Neuronal stem cell (in vitro differentiated cells): ENCODE data around the gene ITGBL1.

Source experiments
- DNase-seq: peaks from one replicate; pipeline ENCODE4 v3.0.0-alpha.2; 2013; ENCODE audit warnings: low spot score
- H2AFZ ChIP-seq: one replicate; pipeline ENCODE4 v1.6.1; 2013; ENCODE audit warnings: mild to moderate bottlenecking, low read length, inconsistent platforms
- H2AK5ac ChIP-seq: 2 replicates; pipeline ENCODE4 v1.6.1; 2013; ENCODE audit warnings: low read depth, mild to moderate bottlenecking, inconsistent platforms, low read length, moderate library complexity, mixed read lengths
- H2BK120ac ChIP-seq: 2 replicates; pipeline ENCODE4 v1.6.1; 2013; ENCODE audit warnings: low read depth, mild to moderate bottlenecking, inconsistent platforms, low read length, moderate library complexity, mixed read lengths
- H2BK12ac ChIP-seq: one replicate; pipeline ENCODE4 v1.6.1; 2013; ENCODE audit warnings: low read length, inconsistent platforms
- H2BK15ac ChIP-seq: 2 replicates; pipeline ENCODE4 v1.6.1; 2013; ENCODE audit warnings: mild to moderate bottlenecking, low read length, inconsistent platforms, mixed read lengths
- H2BK5ac ChIP-seq: one replicate; pipeline ENCODE4 v1.6.1; 2013; ENCODE audit warnings: inconsistent platforms, mild to moderate bottlenecking, low read length, moderate library complexity
- H3K14ac ChIP-seq: one replicate; pipeline ENCODE4 v1.6.1; 2013; ENCODE audit warnings: low read length, inconsistent platforms
- H3K18ac ChIP-seq: 2 replicates; pipeline ENCODE4 v1.6.1; 2013; ENCODE audit warnings: low read length, inconsistent platforms
- H3K23ac ChIP-seq: 2 replicates; pipeline ENCODE4 v1.6.1; 2013; ENCODE audit warnings: low read depth, mild to moderate bottlenecking, mixed read lengths, low read length, inconsistent platforms; ENCODE audit not compliant: poor library complexity
- H3K27ac ChIP-seq: replicated peaks from 3 replicates; pipeline ENCODE4 v1.5.1; 2013; ENCODE audit warnings: low read length, inconsistent platforms
- H3K27me3 ChIP-seq, 3 experiments: 2 replicates each; pipeline ENCODE4 v1.6.1; 2013; ENCODE audit warnings: low read length in 3 of 3, mild to moderate bottlenecking in 2 of 3, inconsistent platforms in 1 of 3, low read depth in 1 of 3, mixed read lengths in 1 of 3, moderate library complexity in 1 of 3; ENCODE audit not compliant: control insufficient read depth in 3 of 3, insufficient read depth in 3 of 3
- H3K36me3 ChIP-seq, 2 donors: replicated peaks in 1 of 2; 2 replicates each; pipeline ENCODE4 v1.6.1; 2013; ENCODE audit warnings: low read length in 2 of 2; ENCODE audit not compliant: control insufficient read depth in 2 of 2, insufficient read depth in 2 of 2
- H3K4ac ChIP-seq: 2 replicates; pipeline ENCODE4 v1.6.1; 2013; ENCODE audit warnings: inconsistent platforms, mild to moderate bottlenecking, low read length, moderate library complexity
- H3K4me1 ChIP-seq, 2 donors: 1 replicate in 1 of 2; 2 replicates in 1 of 2; pipeline ENCODE4 v1.6.1; 2013; ENCODE audit warnings: low read length in 2 of 2, low read depth in 1 of 2; ENCODE audit not compliant: control insufficient read depth in 2 of 2, insufficient read depth in 1 of 2
- H3K4me2 ChIP-seq: one replicate; pipeline ENCODE4 v1.6.1; 2013; ENCODE audit warnings: mild to moderate bottlenecking, low read length, inconsistent platforms; ENCODE audit not compliant: insufficient read depth, poor library complexity, severe bottlenecking
- H3K4me3 ChIP-seq, 2 donors: 2 replicates each; pipeline ENCODE4 v1.5.1; 2013; ENCODE audit warnings: low read length in 2 of 2, mild to moderate bottlenecking in 2 of 2, inconsistent platforms in 1 of 2, moderate library complexity in 1 of 2
- H3K79me1 ChIP-seq: one replicate; pipeline ENCODE4 v1.6.1; 2013; ENCODE audit warnings: low read depth, mild to moderate bottlenecking, inconsistent platforms, low read length, moderate library complexity
- H3K9ac ChIP-seq: one replicate; pipeline ENCODE4 v1.6.1; 2013; ENCODE audit warnings: mild to moderate bottlenecking, low read depth, low read length, inconsistent platforms; ENCODE audit not compliant: poor library complexity
- H3K9me3 ChIP-seq, 2 donors: replicated peaks in 1 of 2; 2 replicates each; pipeline versions ENCODE3 to v1.6.1; 2013; ENCODE audit warnings: low read length in 2 of 2, mild to moderate bottlenecking in 2 of 2, inconsistent platforms in 1 of 2, low read depth in 1 of 2, mixed read lengths in 1 of 2, moderate library complexity in 1 of 2; ENCODE audit not compliant: control insufficient read depth in 2 of 2, insufficient read depth in 1 of 2
- H4K8ac ChIP-seq: one replicate; pipeline ENCODE4 v1.6.1; 2013; ENCODE audit warnings: low read depth, mild to moderate bottlenecking, inconsistent platforms, low read length, moderate library complexity
- H4K91ac ChIP-seq: one replicate; pipeline ENCODE4 v1.6.1; 2013; ENCODE audit warnings: low read length, low read depth, mild to moderate bottlenecking, inconsistent platforms; ENCODE audit not compliant: poor library complexity
- WGBS, 2 donors: extraction: QIAGEN DNeasy Blood & Tissue Kit; methylation state at CpG; one replicate each; pipeline ENCODE4 v1.1.7; 2013; ENCODE audit warnings: missing lambda C conversion rate in 2 of 2, mixed read lengths in 1 of 2; ENCODE audit not compliant: insufficient read length in 2 of 2, insufficient replicate concordance in 1 of 2; ENCODE audit errors: extremely low coverage in 2 of 2; 5-methylcytosine and 5-hydroxymethylcytosine counted together

ITGBL1 gene

GRCh38 chr13:101698400-101698799, 245.9 kb downstream of the ITGBL1 start:
- Histone ChIP-seq H3K4ac (no peak overlapping the region), H3K23ac (no peak overlapping the region), H3K14ac (no peak overlapping the region), H3K18ac (no peak overlapping the region), H2AK5ac (no peak overlapping the region), H2BK15ac (no peak overlapping the region), H3K9ac (no peak overlapping the region), H3K27me3 (no peaks in the 10 kb centered on the region), H3K4me2 (no peak overlapping the region), H4K8ac (no peak overlapping the region), H3K36me3 (no peaks in the 10 kb centered on the region), H3K9me3 (no peaks in the 10 kb centered on the region), H3K4me3 (no peak overlapping the region), H4K91ac (no peak overlapping the region), H2BK12ac (no peak overlapping the region), H2BK5ac (no peak overlapping the region), H3K79me1 (no peaks in the 10 kb centered on the region), H3K27ac (no peak overlapping the region), H2BK120ac (no peak overlapping the region), H2AFZ (no peak overlapping the region), H3K4me1 (no peaks in the 10 kb centered on the region)
- DNase-seq = no peak
- WGBS, 2 donors = no CpG with 5 or more reads among the region's 2 CpGs

- Histone ChIP-seq H3K4ac (no peak overlapping the region), H4K91ac (no peak overlapping the region), H3K27me3 (no peaks in the 10 kb centered on the region), H3K23ac (no peak overlapping the region), H3K14ac (no peak overlapping the region), H3K27ac (no peak overlapping the region), H2BK120ac (no peak overlapping the region), H3K9me3 (no peaks in the 10 kb centered on the region), H4K8ac (no peak overlapping the region), H2BK5ac (no peak overlapping the region), H3K18ac (no peak overlapping the region), H3K9ac (no peak overlapping the region), H3K4me2 (no peak overlapping the region), H2BK15ac (no peak overlapping the region), H3K4me1 (no peaks in the 10 kb centered on the region), H2AFZ (no peak overlapping the region), H2BK12ac (no peak overlapping the region), H2AK5ac (no peak overlapping the region), H3K4me3 (no peak overlapping the region), H3K36me3 (no peaks in the 10 kb centered on the region), H3K79me1 (no peaks in the 10 kb centered on the region)
- no CpG with 5 or more reads among the region's 3 CpGs for WGBS, 2 donors
- no peak for DNase-seq
Observed at GRCh38 chr13:101700598-101700997, 248.1 kb downstream of the ITGBL1 start.

GRCh38 chr13:101703081-101703480, 250.6 kb downstream of the ITGBL1 start:
- Histone ChIP-seq H4K8ac (no peak overlapping the region), H2AK5ac (no peak overlapping the region), H3K4me1 (no peaks in the 10 kb centered on the region), H2BK120ac (no peak overlapping the region), H2BK12ac (no peak overlapping the region), H3K18ac (no peak overlapping the region), H2AFZ (no peak overlapping the region), H3K4me3 (no peak overlapping the region), H3K23ac (no peak overlapping the region), H3K14ac (no peak overlapping the region), H3K27me3 (no peaks in the 10 kb centered on the region), H2BK15ac (no peak overlapping the region), H3K27ac (no peak overlapping the region), H3K4ac (no peak overlapping the region), H4K91ac (no peak overlapping the region), H3K9me3 (no peaks in the 10 kb centered on the region), H3K36me3 (no peaks in the 10 kb centered on the region), H2BK5ac (no peak overlapping the region), H3K4me2 (no peak overlapping the region), H3K9ac (no peak overlapping the region), H3K79me1 (no peaks in the 10 kb centered on the region)
- no peak for DNase-seq
- no CpG with 5 or more reads among the region's 1 CpG for WGBS, 2 donors

DNA sequence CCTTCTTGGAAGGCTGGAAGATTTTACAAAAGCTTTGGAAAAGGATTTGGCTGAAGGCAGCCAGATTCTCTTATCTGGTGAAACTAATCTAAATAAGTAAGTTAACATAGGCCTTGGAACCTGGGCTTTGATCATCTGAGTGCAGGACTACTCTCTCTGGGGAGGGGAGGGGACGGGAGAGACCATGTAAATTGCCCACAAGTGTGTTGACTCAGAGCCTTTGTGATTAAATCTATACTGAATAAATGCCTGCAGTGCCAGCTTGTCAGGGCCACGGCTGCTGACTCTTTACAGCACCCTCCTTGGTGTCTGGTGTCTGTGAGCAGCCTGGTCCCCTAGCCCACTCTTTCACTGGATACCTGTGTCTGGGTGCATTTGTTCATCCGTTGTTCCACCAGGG, 251.4 kb downstream of the ITGBL1 start:
- Histone ChIP-seq H2BK15ac (no peak overlapping the region), H2AK5ac (no peak overlapping the region), H2BK120ac (no peak overlapping the region), H3K27me3 (no peaks in the 10 kb centered on the region), H3K18ac (no peak overlapping the region), H3K9me3 (no peaks in the 10 kb centered on the region), H2AFZ (no peak overlapping the region), H4K91ac (no peak overlapping the region), H3K79me1 (no peaks in the 10 kb centered on the region), H3K4ac (no peak overlapping the region), H3K23ac (no peak overlapping the region), H3K4me1 (no peaks in the 10 kb centered on the region), H2BK12ac (no peak overlapping the region), H3K27ac (no peak overlapping the region), H2BK5ac (no peak overlapping the region), H4K8ac (no peak overlapping the region), H3K14ac (no peak overlapping the region), H3K4me3 (no peak overlapping the region), H3K9ac (no peak overlapping the region), H3K4me2 (no peak overlapping the region), H3K36me3 (no peaks in the 10 kb centered on the region)
- WGBS, 2 donors = no CpG with 5 or more reads among the region's 3 CpGs
- DNase-seq = no peak
